Activated CD4-positive, alpha-beta memory T cell treated with anti-CD3 and anti-CD28 coated beads for 36 hours (primary cell): ENCODE results near the gene HIPK1. TPM values are rescaled to one million over a fixed set of nuclear protein-coding genes. Genes with fewer than 3 reads are reported as not detected.
"Not testable (repeated sequence)": the region's sequence is repeated elsewhere in the genome, so short reads cannot be mapped to it uniquely, and the experiment has no call there.

Experiments
- CTCF ChIA-PET: fragments of 350-600 bp; sonication (Branson Sonifier 250); formaldehyde crosslinking; loops from one replicate; lab custom pipeline; 2021; ENCODE audit warnings: antibody characterized with exemption, inconsistent platforms; lab: Charles Lee
- POLR2A ChIA-PET: fragments of 350-600 bp; sonication (Branson Sonifier 250); formaldehyde crosslinking; loops from one replicate; lab custom pipeline; 2021; ENCODE audit warnings: antibody characterized with exemption; lab: Charles Lee
- DNase-seq: peaks from one replicate; pipeline ENCODE4 v3.0.0-alpha.2; 2020
- H3K27ac Mint-ChIP-seq: one replicate; pipeline ENCODE4 v1.8.0; 2021; ENCODE audit warnings: mixed read lengths
- H3K27me3 Mint-ChIP-seq: one replicate; pipeline ENCODE4 v1.8.0; 2021; ENCODE audit warnings: mixed read lengths
- H3K36me3 Mint-ChIP-seq: one replicate; pipeline ENCODE4 v1.8.0; 2021; ENCODE audit warnings: mixed read lengths
- H3K4me1 Mint-ChIP-seq: one replicate; pipeline ENCODE4 v1.8.0; 2021; ENCODE audit warnings: low read depth, mixed read lengths
- H3K4me3 Mint-ChIP-seq: one replicate; pipeline ENCODE4 v1.8.0; 2021; ENCODE audit warnings: mild to moderate bottlenecking, mixed read lengths
- H3K9me3 Mint-ChIP-seq: one replicate; pipeline ENCODE4 v1.8.0; 2021; ENCODE audit warnings: mixed read lengths
- intact Hi-C: fragments of 100-400 bp; cut with micrococcal nuclease; formaldehyde crosslinking; loops from one replicate; pipeline ENCODE4 v1.15.1; 2023
- total RNA-seq, 2 experiments: library from RNA; stranded (reverse); gene quantifications; one replicate each; pipeline ENCODE4 v1.2.3, GENCODE V29; 2021

Gene HIPK1
- total RNA-seq, 2 experiments from 2014 or later: 55.3 to 55.7 TPM

GRCh38 chr1:113999233-113999632 lies 70.1 kb downstream of the HIPK1 start:
- no peak overlapping the region for H3K27ac Mint-ChIP-seq
- intact Hi-C loops: no loop called here
- peaks cover 2% of the 10 kb centered on the region for H3K4me1 Mint-ChIP-seq
- ChIA-PET CTCF (no interaction called here), POLR2A (no interaction called here)
- peaks cover 6% of the 10 kb centered on the region for H3K36me3 Mint-ChIP-seq
- no peak overlapping the region for H3K4me3 Mint-ChIP-seq
- H3K27me3 Mint-ChIP-seq: peaks cover 7% of the 10 kb centered on the region
- peaks cover 14% of the 10 kb centered on the region for H3K9me3 Mint-ChIP-seq
- DNase-seq: no peak

DNA sequence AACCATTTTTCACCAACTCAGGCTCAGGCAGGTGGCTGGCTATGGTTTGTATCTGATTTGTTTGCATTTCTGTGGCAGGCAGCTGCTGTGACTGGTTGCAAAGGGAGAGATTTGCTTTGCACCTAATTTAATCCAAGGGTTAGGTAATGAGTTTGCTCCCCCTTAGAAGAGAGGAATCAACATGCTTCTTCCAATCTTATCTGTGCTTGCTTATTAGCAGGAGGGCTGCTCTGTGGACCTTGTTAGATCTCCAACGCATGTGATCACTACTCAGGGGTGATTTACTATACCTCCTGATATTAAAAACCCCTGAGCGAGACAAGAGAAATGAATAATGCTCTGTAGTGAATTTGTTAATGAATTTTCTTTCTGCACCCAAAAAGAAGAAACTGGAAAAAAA lies 70.7 kb downstream of the HIPK1 start:
- H3K27me3 Mint-ChIP-seq: peaks cover 8% of the 10 kb centered on the region
- H3K4me1 Mint-ChIP-seq: peaks cover 2% of the 10 kb centered on the region
- no peak overlapping the region for H3K4me3 Mint-ChIP-seq
- intact Hi-C loops: no loop called here
- peaks cover 9% of the 10 kb centered on the region for H3K9me3 Mint-ChIP-seq
- DNase-seq: no peak
- POLR2A ChIA-PET: no interaction called here
- H3K27ac Mint-ChIP-seq: no peak overlapping the region
- peaks cover 3% of the 10 kb centered on the region for H3K36me3 Mint-ChIP-seq
- CTCF ChIA-PET: no interaction called here

DNA sequence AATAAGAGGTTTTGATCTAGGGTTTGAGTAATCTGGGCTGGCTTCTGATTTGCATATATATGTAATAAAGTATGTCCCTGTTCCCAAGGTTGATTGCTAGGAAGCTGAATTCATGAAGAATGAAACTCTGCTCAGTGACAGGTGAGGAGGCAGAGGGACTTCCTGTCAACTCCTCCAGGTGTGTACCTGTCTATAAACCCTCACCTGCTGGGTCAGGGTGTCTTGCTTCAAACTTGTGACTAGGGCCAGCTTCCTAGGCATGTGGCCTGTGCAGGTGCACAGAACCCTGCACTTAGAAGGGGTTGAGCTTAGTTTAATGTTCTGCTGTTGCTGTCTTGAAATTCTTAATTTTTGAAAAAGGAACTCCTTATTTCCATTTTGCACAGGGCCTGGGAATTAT lies 71.3 kb downstream of the HIPK1 start:
- H3K27ac Mint-ChIP-seq: no peak overlapping the region
- peaks cover 5% of the 10 kb centered on the region for H3K9me3 Mint-ChIP-seq
- no peak overlapping the region for H3K4me3 Mint-ChIP-seq
- intact Hi-C loops: no loop called here
- ChIA-PET POLR2A (no interaction called here), CTCF (interaction anchor here (1.0 to 1.3 kb wide), 2 partner anchors 14 to 282 kb away, joined by 3 to 4 read pairs; no protein-coding TSS in a partner anchor)
- DNase-seq: no peak
- H3K4me1 Mint-ChIP-seq: peaks cover 2% of the 10 kb centered on the region
- H3K27me3 Mint-ChIP-seq: peaks cover 6% of the 10 kb centered on the region
- peaks cover 2% of the 10 kb centered on the region for H3K36me3 Mint-ChIP-seq

DNA sequence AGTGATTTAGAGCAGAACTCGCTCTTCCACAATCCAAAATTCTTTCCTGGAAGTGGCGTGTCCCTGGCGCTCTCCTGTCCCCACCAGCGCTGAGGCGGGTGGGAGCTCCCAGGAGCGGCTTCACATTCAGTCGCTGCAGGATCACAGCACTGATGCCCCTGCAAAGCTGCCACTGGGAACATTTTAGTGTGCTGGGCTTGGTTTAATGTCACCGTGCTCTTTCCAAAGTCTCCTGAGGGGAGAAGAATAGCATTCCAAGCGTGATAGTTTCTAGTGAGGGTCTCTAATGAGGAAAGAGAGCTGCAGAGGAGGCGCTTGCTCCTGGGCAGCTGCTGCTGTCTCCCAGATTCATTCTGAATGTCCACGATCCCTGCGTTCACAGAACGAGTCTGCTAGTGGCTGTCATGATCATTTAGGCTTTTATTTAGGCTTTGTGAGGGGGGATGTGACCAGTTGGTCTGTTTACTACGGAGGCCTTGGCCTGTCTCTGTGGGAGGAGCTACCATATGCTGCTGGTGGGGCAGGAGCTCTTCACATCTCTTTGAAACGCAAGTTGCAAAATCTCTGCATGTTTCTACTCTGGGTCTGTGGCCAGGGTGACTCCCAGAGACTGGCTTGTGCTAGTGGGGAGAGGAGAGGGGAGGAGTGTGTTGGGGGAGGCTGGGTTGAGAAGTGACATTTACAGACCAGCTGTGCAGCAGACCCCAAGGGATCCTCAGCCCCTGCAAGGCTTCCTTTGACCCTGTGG lies 73.5 kb downstream of the HIPK1 start:
- intact Hi-C loops: no loop called here
- Mint-ChIP-seq H3K27me3 (peaks cover 4% of the 10 kb centered on the region), H3K9me3 (no peaks in the 10 kb centered on the region), H3K27ac (no peak overlapping the region), H3K36me3 (no peaks in the 10 kb centered on the region), H3K4me1 (peaks cover 2% of the 10 kb centered on the region), H3K4me3 (no peak overlapping the region)
- DNase-seq: no peak
- POLR2A ChIA-PET: no interaction called here
- CTCF ChIA-PET: no interaction called here

DNA sequence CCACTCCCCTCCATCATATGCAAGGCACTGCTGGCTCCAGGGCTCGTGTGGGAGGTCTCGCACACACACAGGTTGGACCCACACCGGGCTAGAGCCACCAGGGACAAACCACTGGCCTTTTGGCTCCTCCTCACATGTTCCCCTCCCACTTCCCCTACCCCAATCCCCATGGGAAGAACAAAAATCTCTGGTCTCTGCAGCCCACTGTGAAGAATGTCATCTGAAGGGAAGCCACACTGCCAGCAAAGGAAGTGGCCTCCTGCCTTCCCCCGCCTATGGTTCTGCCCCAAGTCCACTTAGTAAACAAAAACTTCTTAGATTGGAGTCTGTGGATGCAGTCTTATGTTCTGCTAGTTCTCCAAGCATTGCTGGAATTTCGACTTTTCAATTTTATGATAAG lies 74.3 kb downstream of the HIPK1 start:
- H3K36me3 Mint-ChIP-seq: no peaks in the 10 kb centered on the region
- no peak for DNase-seq
- intact Hi-C loops: no loop called here
- H3K27me3 Mint-ChIP-seq: peaks cover 4% of the 10 kb centered on the region
- CTCF ChIA-PET: no interaction called here
- H3K4me1 Mint-ChIP-seq: no peaks in the 10 kb centered on the region
- H3K4me3 Mint-ChIP-seq: no peak overlapping the region
- POLR2A ChIA-PET: no interaction called here
- H3K9me3 Mint-ChIP-seq: no peaks in the 10 kb centered on the region
- H3K27ac Mint-ChIP-seq: no peak overlapping the region

DNA sequence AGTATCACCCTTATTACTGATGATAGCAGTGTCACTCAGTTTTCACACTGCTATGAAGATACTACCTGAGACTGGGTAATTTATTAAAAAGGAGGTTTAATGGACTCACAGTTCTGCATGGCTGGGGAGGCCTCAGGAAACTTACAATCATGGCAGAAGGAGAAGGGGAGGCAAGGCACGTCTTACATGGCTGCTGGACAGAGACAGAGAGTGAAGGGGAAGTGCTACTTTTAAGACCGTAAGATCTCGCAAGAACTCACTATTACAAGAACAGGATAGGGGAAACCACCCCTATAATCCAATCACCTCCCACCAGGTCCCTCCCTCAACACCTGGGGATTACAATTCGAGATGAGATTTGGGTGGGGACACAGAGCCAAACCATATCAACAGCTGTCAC lies 77.7 kb downstream of the HIPK1 start:
- H3K27ac Mint-ChIP-seq, H3K4me3 Mint-ChIP-seq, H3K9me3 Mint-ChIP-seq, POLR2A ChIA-PET, H3K27me3 Mint-ChIP-seq, intact Hi-C loops, DNase-seq, H3K36me3 Mint-ChIP-seq, H3K4me1 Mint-ChIP-seq: not testable (repeated sequence)
- CTCF ChIA-PET: interaction anchor here (1.2 kb wide), 1 partner anchor 29 kb away, joined by 5 read pairs; no protein-coding TSS in a partner anchor

DNA sequence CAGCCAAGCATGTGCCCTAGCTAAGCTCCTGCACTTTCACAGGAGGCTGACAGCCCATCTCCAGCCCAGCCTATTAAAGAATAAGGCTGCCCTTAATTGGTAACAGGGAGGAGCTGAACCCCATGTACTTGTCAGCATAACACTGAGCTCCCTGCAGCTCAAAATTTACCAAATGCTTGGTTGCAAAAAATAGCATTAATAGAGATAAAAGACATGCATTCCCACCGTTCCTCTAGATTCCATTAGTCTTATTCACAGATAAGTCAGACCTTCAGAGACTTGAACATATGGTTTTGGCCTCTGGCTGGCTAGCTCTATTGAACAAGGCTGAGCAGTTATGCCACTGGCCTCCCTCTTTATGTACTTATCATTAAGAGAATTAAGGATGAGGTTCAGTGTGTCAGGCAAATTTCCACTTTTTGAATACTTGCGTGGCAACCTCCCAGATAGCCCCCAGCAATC lies 79.4 kb downstream of the HIPK1 start:
- DNase-seq: no peak
- no peaks in the 10 kb centered on the region for H3K4me1 Mint-ChIP-seq
- CTCF ChIA-PET: interaction anchor here (1.0 kb wide), 1 partner anchor 29 kb away, joined by 5 read pairs; no protein-coding TSS in a partner anchor
- no peak overlapping the region for H3K27ac Mint-ChIP-seq
- no peak overlapping the region for H3K4me3 Mint-ChIP-seq
- POLR2A ChIA-PET: no interaction called here
- H3K36me3 Mint-ChIP-seq: no peaks in the 10 kb centered on the region
- no peaks in the 10 kb centered on the region for H3K9me3 Mint-ChIP-seq
- intact Hi-C loops: no loop called here
- H3K27me3 Mint-ChIP-seq: peaks cover 1% of the 10 kb centered on the region

DNA sequence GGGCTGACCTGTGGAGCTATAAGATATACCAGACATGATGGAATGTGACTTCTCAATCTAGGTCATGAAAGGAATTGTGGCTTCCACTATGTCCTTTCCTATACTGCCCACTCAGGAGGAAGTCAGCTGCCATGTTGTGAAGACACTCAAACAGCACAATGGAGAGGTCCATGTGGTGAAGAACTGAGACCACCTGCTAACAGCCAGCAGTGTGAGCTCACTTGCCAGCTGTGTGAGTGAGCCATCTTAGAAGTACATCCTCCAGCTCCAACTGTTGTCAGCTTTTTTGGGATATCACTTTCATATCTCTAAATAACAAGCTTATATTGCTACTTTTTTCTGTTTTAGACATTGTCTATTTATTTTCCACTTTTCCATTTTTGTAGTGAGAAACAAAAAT lies 79.9 kb downstream of the HIPK1 start:
- no peak for DNase-seq
- Mint-ChIP-seq H3K9me3 (no peaks in the 10 kb centered on the region), H3K27me3 (peaks cover 1% of the 10 kb centered on the region), H3K4me3 (no peak overlapping the region), H3K36me3 (no peaks in the 10 kb centered on the region), H3K4me1 (no peaks in the 10 kb centered on the region), H3K27ac (no peak overlapping the region)
- CTCF ChIA-PET: interaction anchor here (1.0 kb wide), 1 partner anchor 29 kb away, joined by 5 read pairs; no protein-coding TSS in a partner anchor
- POLR2A ChIA-PET: no interaction called here
- intact Hi-C loops: no loop called here

GRCh38 chr1:114009393-114009792 lies 80.3 kb downstream of the HIPK1 start:
- Mint-ChIP-seq H3K4me1 (no peaks in the 10 kb centered on the region), H3K9me3 (no peaks in the 10 kb centered on the region), H3K27ac (no peak overlapping the region), H3K36me3 (no peaks in the 10 kb centered on the region), H3K27me3 (peaks cover 1% of the 10 kb centered on the region), H3K4me3 (no peak overlapping the region)
- ChIA-PET CTCF (interaction anchor here (1.0 kb wide), 1 partner anchor 29 kb away, joined by 5 read pairs; no protein-coding TSS in a partner anchor), POLR2A (no interaction called here)
- intact Hi-C loops: no loop called here
- DNase-seq: no peak

GRCh38 chr1:114010433-114011184 lies 81.5 kb downstream of the HIPK1 start:
- DNase-seq: no peak
- peaks cover 3% of the 10 kb centered on the region for H3K27me3 Mint-ChIP-seq
- no peaks in the 10 kb centered on the region for H3K4me1 Mint-ChIP-seq
- H3K27ac Mint-ChIP-seq: no peak overlapping the region
- ChIA-PET POLR2A (no interaction called here), CTCF (no interaction called here)
- H3K4me3 Mint-ChIP-seq: no peak overlapping the region
- intact Hi-C loops: no loop called here
- H3K9me3 Mint-ChIP-seq: no peaks in the 10 kb centered on the region
- H3K36me3 Mint-ChIP-seq: no peaks in the 10 kb centered on the region

- H3K27ac Mint-ChIP-seq: no peak overlapping the region
- ChIA-PET CTCF (no interaction called here), POLR2A (no interaction called here)
- no peaks in the 10 kb centered on the region for H3K36me3 Mint-ChIP-seq
- no peak for DNase-seq
- H3K4me3 Mint-ChIP-seq: no peak overlapping the region
- H3K4me1 Mint-ChIP-seq: no peaks in the 10 kb centered on the region
- H3K9me3 Mint-ChIP-seq: no peaks in the 10 kb centered on the region
- H3K27me3 Mint-ChIP-seq: peaks cover 7% of the 10 kb centered on the region
- intact Hi-C loops: no loop called here
Observed at GRCh38 chr1:114011796-114012195, 82.7 kb downstream of the HIPK1 start.

DNA sequence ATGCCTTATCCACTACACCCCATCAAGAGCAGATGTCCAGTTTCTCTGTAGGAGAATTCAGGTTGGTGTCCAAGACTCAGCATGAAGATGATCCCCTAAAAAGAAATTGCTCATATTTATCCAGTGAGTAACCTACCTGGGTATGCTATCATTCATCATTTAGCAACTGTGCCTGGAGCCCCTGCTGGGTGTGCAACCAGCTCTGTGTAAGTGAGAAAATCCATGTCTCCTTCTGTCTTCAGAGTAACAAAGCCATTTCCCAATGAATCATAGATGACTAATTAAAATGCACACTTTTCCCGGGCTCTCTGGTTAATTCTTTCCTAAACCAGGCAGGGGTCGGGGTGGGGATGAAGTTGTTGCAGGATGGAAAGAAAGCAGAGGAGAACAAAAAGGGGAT lies 86.0 kb downstream of the HIPK1 start:
- H3K27me3 Mint-ChIP-seq: peaks cover 7% of the 10 kb centered on the region
- ChIA-PET CTCF (no interaction called here), POLR2A (no interaction called here)
- H3K4me3 Mint-ChIP-seq: no peak overlapping the region
- intact Hi-C loops: no loop called here
- DNase-seq: no peak
- peaks cover 4% of the 10 kb centered on the region for H3K9me3 Mint-ChIP-seq
- H3K36me3 Mint-ChIP-seq: no peaks in the 10 kb centered on the region
- no peak overlapping the region for H3K27ac Mint-ChIP-seq
- no peaks in the 10 kb centered on the region for H3K4me1 Mint-ChIP-seq
